Omental fat pad (tissue), 4 donors: Measurements from ENCODE around the gene PPIA. TPM values are rescaled to one million over a fixed set of nuclear protein-coding genes. Genes with fewer than 3 reads are reported as not detected.
A peak's percentile ranks its signal among the peaks of the same experiment; 100 is the strongest.

Experiments
- ATAC-seq: fragments of 150-250 bp; one replicate; pipeline ENCODE4 v1.9.1; 2016; ENCODE audit warnings: mild to moderate bottlenecking, moderate library complexity; ENCODE audit not compliant: low FRiP score
- DNase-seq: peaks from one replicate; pipeline ENCODE4 v3.0.0-alpha.2; 2019; ENCODE audit warnings: low spot score
- CTCF ChIP-seq, 3 donors: fragments of 450-650 bp; IDR thresholded peaks; one replicate each; pipeline ENCODE4 v1.5.1; 2016 to 2017; ENCODE audit warnings: antibody characterized with exemption in 3 of 3, mild to moderate bottlenecking in 3 of 3, moderate library complexity in 2 of 3
- total RNA-seq, 4 donors: library from RNA; depleted of rRNA; stranded (reverse); fragments of >200 nt; gene quantifications; one replicate each; pipeline ENCODE4 v1.1.0, GENCODE V29; 2016

The PPIA gene
- total RNA-seq, result 1,000 to 10,000 TPM; 1,060 to 1,801 (median 1,521) TPM

- ATAC-seq (peak; percentile 95), DNase-seq (peak; percentile 93)
- no peak for TF ChIP-seq CTCF (IDR thresholded peaks at IDR 0.05)
These were observed at the start of gene PPIA for GRCh38 chr7:44796504-44797328. PPIA (plus strand) TSS chr7:44796681; CDS start chr7:44796725, 44 bp downstream.

- ATAC-seq (peak; percentile 98), DNase-seq (peak; percentile 84)
- no peak for TF ChIP-seq CTCF (IDR thresholded peaks at IDR 0.05)
These were observed 48.2 kb upstream of the PPIA start, which contains the start of gene ZMIZ2 for GRCh38 chr7:44748045-44748947. ZMIZ2 (plus strand) TSS chr7:44748847; CDS start chr7:44756250, 7,403 bp downstream.

GRCh38 chr7:44748948-44749731 lies 47.3 kb upstream of the PPIA start:
- TF ChIP-seq CTCF (IDR thresholded peaks at IDR 0.05), result no peak
- DNase-seq (no peak), ATAC-seq (peak; percentile 15)

GRCh38 chr7:44749992-44750391 lies 46.5 kb upstream of the PPIA start:
- no peak for DNase-seq
- ATAC-seq, result no peak
- TF ChIP-seq CTCF (IDR thresholded peaks at IDR 0.05), result no peak

GRCh38 chr7:44750424-44750823 lies 46.1 kb upstream of the PPIA start:
- no peak for TF ChIP-seq CTCF (IDR thresholded peaks at IDR 0.05)
- DNase-seq (no peak), ATAC-seq (no peak)

- no peak for DNase-seq
- TF ChIP-seq CTCF (IDR thresholded peaks at IDR 0.05), result no peak
- no peak for ATAC-seq
These were observed 45.4 kb upstream of the PPIA start for GRCh38 chr7:44750921-44751571.
